ENCODE data around the gene CALHM3. TPM values are rescaled to one million over a fixed set of nuclear protein-coding genes. Genes with fewer than 3 reads are reported as not detected.

Gene CALHM3
- total and polyA plus RNA-seq, 8 donors = 0.08 to 1.5 (median 0.17) TPM

GRCh38 chr10:103512591-103513379, 33.7 kb upstream of the CALHM3 start:
- DNase-seq = peak; percentile 71 to 83 (median 80)
- WGBS, 2 donors = 36 to 41% methylated on average over 12 to 13 of the region's 13 CpGs

GRCh38 chr10:103512166-103512565, 33.1 kb upstream of the CALHM3 start:
- DNase-seq = no peak
- Histone ChIP-seq H3K4me3 (no peak overlapping the region), H3K4me1 (peaks cover 19 to 27% (median 25%) of the 10 kb centered on the region in 3 donors), H3K27me3 (no peaks in the 10 kb centered on the region), H3K36me3 (no peaks in the 10 kb centered on the region), H3K9me3 (no peaks in the 10 kb centered on the region), H3K27ac (peak overlapping the region; percentile 26 to 90 (median 82))
- no peak for TF ChIP-seq CTCF (IDR thresholded peaks at IDR 0.05)
- intact Hi-C loops (cut with DNase I) = no loop called here
- peak in 3 of 4 donors; percentile 2 to 5 (median 2) for ATAC-seq
- FAIRE-seq = no peak

More at GRCh38 chr10:103512591-103513379, 33.7 kb upstream of the CALHM3 start:
- FAIRE-seq (no peak), ATAC-seq (peak; percentile 83 to 90 (median 88))
- Histone ChIP-seq H3K4me3 (no peak overlapping the region), H3K27me3 (no peaks in the 10 kb centered on the region), H3K9me3 (no peaks in the 10 kb centered on the region), H3K4me1 (peaks cover 19 to 27% (median 25%) of the 10 kb centered on the region in 3 donors), H3K36me3 (no peaks in the 10 kb centered on the region), H3K27ac (peak overlapping the region; percentile 69 to 90 (median 82))
- intact Hi-C loops (cut with DNase I) = no loop called here
- no peak for TF ChIP-seq CTCF (IDR thresholded peaks at IDR 0.05)

- 85 to 89% methylated on average over 10 of the region's 10 CpGs for WGBS, 2 donors
- peaks cover 20 to 27% (median 25%) of the 10 kb centered on the region in 3 donors for H3K4me1 ChIP-seq
- H3K27me3 ChIP-seq = no peaks in the 10 kb centered on the region
- no peaks in the 10 kb centered on the region for H3K9me3 ChIP-seq
- no peak overlapping the region for H3K4me3 ChIP-seq
- DNase-seq = peak in 1 of 6 donors; percentile 14
- no peak for FAIRE-seq
- peak overlapping the region; percentile 7 to 90 (median 50) for H3K27ac ChIP-seq
- TF ChIP-seq CTCF (IDR thresholded peaks at IDR 0.05) = no peak
- no peak for ATAC-seq
- H3K36me3 ChIP-seq = no peaks in the 10 kb centered on the region
- intact Hi-C loops (cut with DNase I) = no loop called here
Observed at GRCh38 chr10:103510791-103511752, 32.0 kb upstream of the CALHM3 start.

GRCh38 chr10:103510046-103510685, 31.1 kb upstream of the CALHM3 start:
- no peak for ATAC-seq
- WGBS, 2 donors = 88% methylated on average over 8 of the region's 8 CpGs
- FAIRE-seq = no peak
- peak in 1 of 6 donors; percentile 12 for DNase-seq
- H3K9me3 ChIP-seq = no peaks in the 10 kb centered on the region
- intact Hi-C loops (cut with DNase I) = no loop called here
- H3K4me1 ChIP-seq = peaks cover 22 to 29% (median 24%) of the 10 kb centered on the region in 3 donors
- peak overlapping the region; percentile 7 to 90 (median 50) for H3K27ac ChIP-seq
- H3K27me3 ChIP-seq = no peaks in the 10 kb centered on the region
- no peaks in the 10 kb centered on the region for H3K36me3 ChIP-seq
- no peak for TF ChIP-seq CTCF (IDR thresholded peaks at IDR 0.05)
- no peak overlapping the region for H3K4me3 ChIP-seq
